ENCODE results near the gene MFSD6. TPM values are rescaled to one million over a fixed set of nuclear protein-coding genes. Genes with fewer than 3 reads are reported as not detected.
"Not testable (repeated sequence)": the region's sequence is repeated elsewhere in the genome, so short reads cannot be mapped to it uniquely, and the experiment has no call there.

The MFSD6 gene
- 4.1 to 4.8 TPM (median 4.7 TPM) in 3 replicates for total RNA-seq (2021)
- percentile 36 among the genes with signal in this experiment for Bru-seq, nascent RNA
- long read RNA-seq, experiment 1, full-length matches to known transcripts, result 8 of 19 reads
- long read RNA-seq, experiment 1, partial matches to known transcripts, result 0 of 19 reads
- long read RNA-seq, experiment 1, other reads (novel, unspliced or antisense), result 11 of 19 reads
- long read RNA-seq, experiment 2, full-length matches to known transcripts, result 2 of 4 reads
- long read RNA-seq, experiment 2, partial matches to known transcripts, result 0 of 4 reads
- long read RNA-seq, experiment 2, other reads (novel, unspliced or antisense), result 2 of 4 reads
- long read RNA-seq, experiment 3, result 0 reads

GRCh38 chr2:190407662-190408537, at the start of gene MFSD6:
Gene MFSD6, plus strand, starts transcription at chr2:190408355. Its CDS starts 27,675 bp downstream, at chr2:190436030.
- Mint-ChIP-seq H3K9me3 (no peaks in the 10 kb centered on the region), H3K27ac (no peak within 1 kb of the TSS), H3K4me1 (peaks cover 22% of the 10 kb centered on the region), H3K27me3 (ENCODE audit: low read depth) (peaks cover 19% of the 10 kb centered on the region), H3K36me3 (no peaks in the 10 kb centered on the region), H3K4me3 (peak within 1 kb of the TSS; percentile 73)
- peak; percentile 65 for ATAC-seq
- DNase-seq (ENCODE audit: low spot score), result peak; percentile 63
- 0 out of 2 replicates have a peak, but pooled peaks have one; percentile 18 for TF ChIP-seq HMGXB4 (CRISPR knock-in tag; IDR thresholded peaks at IDR 0.05)
- peak; percentile 90; the same call in 1 of the 2 replicates for TF ChIP-seq KAT7 (CRISPR knock-in tag; IDR thresholded peaks at IDR 0.05; ENCODE audit: borderline replicate concordance)
- TF ChIP-seq FOXP4 (CRISPR knock-in tag; IDR thresholded peaks at IDR 0.05), result 0 out of 2 replicates have a peak, but pooled peaks have one; percentile 21
- TF ChIP-seq TCF7 (CRISPR knock-in tag; IDR thresholded peaks at IDR 0.05; ENCODE audit: low read depth), result no peak
- no peak for TF ChIP-seq AFF4 (CRISPR knock-in tag; IDR thresholded peaks at IDR 0.05; ENCODE audit: borderline replicate concordance)
- TF ChIP-seq MAX (CRISPR knock-in tag; IDR thresholded peaks at IDR 0.05), result peak; percentile 43; the same call in 1 of the 2 replicates
- TF ChIP-seq ZNF263 (CRISPR knock-in tag; IDR thresholded peaks at IDR 0.05; ENCODE audit: low read depth), result 0 out of 2 replicates have a peak, but pooled peaks have one; percentile 16
- ChIA-PET CTCF (interaction anchor here (1.6 kb wide), 1 partner anchor 24 kb away, joined by 5 read pairs; no protein-coding TSS in a partner anchor), POLR2A (no interaction called here)

- CTCF ChIA-PET; DNase-seq (ENCODE audit: low spot score); H3K27me3 Mint-ChIP-seq (ENCODE audit: low read depth); ATAC-seq; H3K4me3 Mint-ChIP-seq; H3K9me3 Mint-ChIP-seq; H3K27ac Mint-ChIP-seq; H3K36me3 Mint-ChIP-seq; POLR2A ChIA-PET: not testable (repeated sequence)
- H3K4me1 Mint-ChIP-seq, result peaks cover 11% of the 10 kb centered on the region
Observed at GRCh38 chr2:190358655-190359448, 49.3 kb upstream of the MFSD6 start.

- CTCF ChIA-PET, result no interaction called here
- TF ChIP-seq FOXP4 (CRISPR knock-in tag; IDR thresholded peaks at IDR 0.05) (no peak), CBFB (CRISPR knock-in tag; IDR thresholded peaks at IDR 0.05; ENCODE audit: low read depth) (no peak), JAZF1 (CRISPR knock-in tag; IDR thresholded peaks at IDR 0.05) (no peak)
- Mint-ChIP-seq H3K9me3 (no peaks in the 10 kb centered on the region), H3K4me3 (no peak overlapping the region), H3K4me1 (peaks cover 11% of the 10 kb centered on the region), H3K36me3 (no peaks in the 10 kb centered on the region), H3K27me3 (ENCODE audit: low read depth) (no peaks in the 10 kb centered on the region), H3K27ac (no peak overlapping the region)
- DNase-seq (ENCODE audit: low spot score), result no peak
- POLR2A ChIA-PET, result no interaction called here
- no peak for ATAC-seq
Observed at GRCh38 chr2:190360561-190360960, 47.6 kb upstream of the MFSD6 start.
